ENCODE results near the gene MGAT5B. TPM values are rescaled to one million over a fixed set of nuclear protein-coding genes. Genes with fewer than 3 reads are reported as not detected.

MGAT5B gene
- total and polyA plus RNA-seq, 9 of the 15 experiments (the other 6 are each of a cell fraction or from before 2014, with no cell fraction given), result 0.09 to 0.43 (median 0.18) TPM; not detected in 4

- no peaks in the 10 kb centered on the region for H3K27me3 ChIP-seq (ENCODE audit: control insufficient read depth in 2 of 2, insufficient read depth in 2 of 2, low read length in 2 of 2)
- 87% methylated on average over 1 of the region's 2 CpGs for WGBS (ENCODE audit: insufficient coverage, low coverage, missing lambda C conversion rate)
- H2AFZ ChIP-seq (ENCODE audit: low read depth, low read length), result no peak overlapping the region
- no peak overlapping the region for H3K4me2 ChIP-seq (ENCODE audit: insufficient read depth, low read length)
- H3K9me1 ChIP-seq (ENCODE audit: control insufficient read depth, insufficient read depth, low read length), result peaks cover 6% of the 10 kb centered on the region
- BruUV-seq (replicated peaks), result no TSS peak
- no peaks in the 10 kb centered on the region for H4K20me1 ChIP-seq (replicated peaks; ENCODE audit: control insufficient read depth, insufficient read depth, low read length)
- peak; percentile 55; the same call in 1 of the 2 replicates for TF ChIP-seq ZNF263 (CRISPR knock-in tag; IDR thresholded peaks at IDR 0.05; ENCODE audit: borderline replicate concordance)
- TF ChIP-seq ZNF311 (CRISPR knock-in tag; IDR thresholded peaks at IDR 0.05), result no peak
- DNase-seq (ENCODE audit: extremely low read depth in 1 of 4, low spot score in 3 of 4), result no peak
- H3K4me1 ChIP-seq (replicated peaks in 1 of 2; ENCODE audit: control insufficient read depth in 2 of 2, insufficient read depth in 2 of 2, low read length in 2 of 2), result peaks cover 32 to 54% of the 10 kb centered on the region in 2 experiments; a peak in 4 of 5 replicates
- no peaks in the 10 kb centered on the region for H3K79me2 ChIP-seq (ENCODE audit: control insufficient read depth, insufficient read depth, low read length)
- FAIRE-seq, result no peak
- POLR2A ChIA-PET, result no interaction called here
- ATAC-seq, result no peak
- in situ Hi-C loops (cut with MboI), result no loop called here
- H3K9me3 ChIP-seq (replicated peaks; ENCODE audit: control insufficient read depth, insufficient read depth, low read depth, low read length), result no peaks in the 10 kb centered on the region
- no peaks in the 10 kb centered on the region for H3K36me3 ChIP-seq (ENCODE audit: control insufficient read depth, insufficient read depth, low read length)
- no peak overlapping the region for H3K9ac ChIP-seq (ENCODE audit: insufficient read depth in 1 of 2, low read depth in 2 of 2, low read length in 2 of 2)
- intact Hi-C loops (cut with micrococcal nuclease), result no loop called here
- H3K4me3 ChIP-seq, result no peak overlapping the region
- H3K27ac ChIP-seq (ENCODE audit: extremely low read depth, low read depth, low read length), result no peak overlapping the region
- CTCF ChIA-PET (ENCODE audit: low intra/inter-chr PET ratio), result no interaction called here
Measured at GRCh38 chr17:76847031-76847430, 21.2 kb upstream of the MGAT5B start.

GRCh38 chr17:76848670-76849069 is 19.5 kb upstream of the MGAT5B start:
- H3K4me2 ChIP-seq (ENCODE audit: insufficient read depth, low read length), result peak overlapping the region; percentile 25
- no peaks in the 10 kb centered on the region for H4K20me1 ChIP-seq (replicated peaks; ENCODE audit: control insufficient read depth, insufficient read depth, low read length)
- FAIRE-seq (peak; percentile 88), DNase-seq (ENCODE audit: extremely low read depth in 1 of 4, low spot score in 3 of 4) (peak in 2 of 4 experiments; percentile 79), ATAC-seq (peak; percentile 79)
- H3K79me2 ChIP-seq (ENCODE audit: control insufficient read depth, insufficient read depth, low read length), result no peaks in the 10 kb centered on the region
- H2AFZ ChIP-seq (ENCODE audit: low read depth, low read length), result peak overlapping the region; percentile 18
- no peaks in the 10 kb centered on the region for H3K36me3 ChIP-seq (ENCODE audit: control insufficient read depth, insufficient read depth, low read length)
- H3K4me1 ChIP-seq (replicated peaks in 1 of 2; ENCODE audit: control insufficient read depth in 2 of 2, insufficient read depth in 2 of 2, low read length in 2 of 2), result peaks cover 32 to 52% of the 10 kb centered on the region in 2 experiments; a peak in 4 of 5 replicates
- under 1% methylated on average over 8 of the region's 8 CpGs for WGBS (ENCODE audit: insufficient coverage, low coverage, missing lambda C conversion rate)
- ChIA-PET POLR2A (no interaction called here), CTCF (ENCODE audit: low intra/inter-chr PET ratio) (no interaction called here)
- H3K27me3 ChIP-seq (ENCODE audit: control insufficient read depth in 2 of 2, insufficient read depth in 2 of 2, low read length in 2 of 2), result no peaks in the 10 kb centered on the region
- peak overlapping the region in 1 of 2 experiments; percentile 10; a peak in 1 of 4 replicates for H3K9ac ChIP-seq (ENCODE audit: insufficient read depth in 1 of 2, low read depth in 2 of 2, low read length in 2 of 2)
- intact Hi-C loops (cut with micrococcal nuclease), result no loop called here
- no peaks in the 10 kb centered on the region for H3K9me3 ChIP-seq (replicated peaks; ENCODE audit: control insufficient read depth, insufficient read depth, low read depth, low read length)
- H3K27ac ChIP-seq (ENCODE audit: extremely low read depth, low read depth, low read length), result peak overlapping the region; percentile 3; the same call in 1 of the 3 replicates
- H3K9me1 ChIP-seq (ENCODE audit: control insufficient read depth, insufficient read depth, low read length), result peaks cover 6% of the 10 kb centered on the region
- no TSS peak for BruUV-seq (replicated peaks)
- in situ Hi-C loops (cut with MboI), result no loop called here
- no peak overlapping the region for H3K4me3 ChIP-seq
- no peak for TF ChIP-seq ZNF133 (CRISPR knock-in tag; IDR thresholded peaks at IDR 0.05)
- TF ChIP-seq RNF2 (IDR thresholded peaks at IDR 0.05), result no peak
- TF ChIP-seq STAT6 (CRISPR knock-in tag; IDR thresholded peaks at IDR 0.05), result no peak
- no peak for TF ChIP-seq ZBTB26 (CRISPR knock-in tag; IDR thresholded peaks at IDR 0.05)
- no peak for TF ChIP-seq ZNF184 (CRISPR knock-in tag; IDR thresholded peaks at IDR 0.05)
- TF ChIP-seq CREB5 (CRISPR knock-in tag; IDR thresholded peaks at IDR 0.05), result no peak
- TF ChIP-seq RFX7 (CRISPR knock-in tag; IDR thresholded peaks at IDR 0.05), result no peak
